HuH-7 (cell line): ENCODE data around the gene PSPN.

Source experiments
- DNase-seq: peaks from one replicate; pipeline ENCODE4 v3.0.0; 2011; ENCODE audit warnings: low spot score

PSPN gene, protein sequence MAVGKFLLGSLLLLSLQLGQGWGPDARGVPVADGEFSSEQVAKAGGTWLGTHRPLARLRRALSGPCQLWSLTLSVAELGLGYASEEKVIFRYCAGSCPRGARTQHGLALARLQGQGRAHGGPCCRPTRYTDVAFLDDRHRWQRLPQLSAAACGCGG

DNA sequence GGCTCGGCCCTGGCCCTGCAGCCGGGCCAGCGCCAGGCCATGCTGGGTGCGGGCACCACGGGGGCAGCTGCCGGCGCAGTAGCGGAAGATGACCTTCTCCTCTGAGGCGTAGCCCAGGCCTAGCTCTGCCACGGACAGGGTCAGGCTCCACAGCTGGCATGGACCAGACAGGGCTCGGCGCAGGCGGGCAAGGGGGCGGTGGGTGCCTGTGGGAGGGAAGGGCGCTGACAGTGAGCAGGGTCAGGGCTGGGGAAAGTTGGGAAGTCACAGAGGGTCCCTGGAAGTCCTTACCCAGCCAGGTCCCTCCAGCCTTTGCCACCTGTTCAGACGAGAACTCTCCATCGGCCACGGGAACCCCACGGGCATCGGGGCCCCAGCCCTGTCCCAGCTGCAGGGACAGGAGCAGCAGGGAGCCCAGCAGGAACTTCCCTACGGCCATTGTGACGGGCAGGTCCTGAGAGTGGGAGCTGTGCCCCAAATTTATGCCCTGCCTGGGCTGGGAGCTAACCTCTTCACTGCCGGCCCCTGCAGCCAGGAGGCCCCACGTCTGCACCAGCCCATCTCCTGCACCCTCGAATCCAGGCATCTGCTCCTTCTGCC lies at the start of gene PSPN:
PSPN (minus strand) TSS at position 523 of the 600 bp plus-strand sequence; CDS start at position 439, 84 bp downstream.
- no peak for DNase-seq

DNA sequence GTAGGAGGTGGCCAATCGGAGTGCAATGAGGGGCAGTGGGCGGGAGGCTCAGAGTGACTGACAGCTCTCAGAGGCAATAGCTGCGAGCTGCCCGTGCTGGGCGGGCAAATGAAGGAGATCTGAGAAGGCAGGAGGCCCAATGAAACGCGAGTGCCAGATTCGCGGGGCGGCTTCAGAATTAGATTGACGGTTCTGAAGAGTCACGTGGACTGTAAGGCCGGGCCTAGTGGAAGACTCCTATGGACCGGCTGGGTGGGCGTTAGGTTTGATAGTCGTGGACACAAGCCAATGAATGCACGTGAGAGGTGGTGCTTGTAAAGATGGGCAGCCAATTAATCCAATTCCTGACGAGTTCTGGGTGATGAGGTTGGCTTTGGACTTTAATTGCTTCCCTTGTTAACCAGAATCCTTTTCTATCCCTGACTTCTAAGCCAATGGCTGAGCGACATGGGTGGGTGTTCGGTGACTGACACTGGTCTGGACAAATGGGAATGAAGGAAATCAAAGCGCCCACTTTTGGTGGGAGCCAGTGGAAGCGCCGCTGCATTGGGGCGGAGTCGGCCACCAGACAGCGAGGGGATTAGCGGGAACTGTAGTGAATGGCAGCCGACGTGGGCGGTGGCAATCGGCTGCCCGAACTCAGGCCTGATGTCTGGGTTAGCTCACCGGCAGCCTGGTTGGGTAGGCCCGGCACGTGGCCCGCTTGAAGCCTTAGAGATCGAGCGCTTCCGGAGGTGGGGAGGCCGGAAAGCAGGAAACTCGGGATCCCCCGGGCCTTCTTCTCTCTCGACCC lies 49.4 kb upstream of the PSPN start:
- peak; percentile 98 for DNase-seq

DNA sequence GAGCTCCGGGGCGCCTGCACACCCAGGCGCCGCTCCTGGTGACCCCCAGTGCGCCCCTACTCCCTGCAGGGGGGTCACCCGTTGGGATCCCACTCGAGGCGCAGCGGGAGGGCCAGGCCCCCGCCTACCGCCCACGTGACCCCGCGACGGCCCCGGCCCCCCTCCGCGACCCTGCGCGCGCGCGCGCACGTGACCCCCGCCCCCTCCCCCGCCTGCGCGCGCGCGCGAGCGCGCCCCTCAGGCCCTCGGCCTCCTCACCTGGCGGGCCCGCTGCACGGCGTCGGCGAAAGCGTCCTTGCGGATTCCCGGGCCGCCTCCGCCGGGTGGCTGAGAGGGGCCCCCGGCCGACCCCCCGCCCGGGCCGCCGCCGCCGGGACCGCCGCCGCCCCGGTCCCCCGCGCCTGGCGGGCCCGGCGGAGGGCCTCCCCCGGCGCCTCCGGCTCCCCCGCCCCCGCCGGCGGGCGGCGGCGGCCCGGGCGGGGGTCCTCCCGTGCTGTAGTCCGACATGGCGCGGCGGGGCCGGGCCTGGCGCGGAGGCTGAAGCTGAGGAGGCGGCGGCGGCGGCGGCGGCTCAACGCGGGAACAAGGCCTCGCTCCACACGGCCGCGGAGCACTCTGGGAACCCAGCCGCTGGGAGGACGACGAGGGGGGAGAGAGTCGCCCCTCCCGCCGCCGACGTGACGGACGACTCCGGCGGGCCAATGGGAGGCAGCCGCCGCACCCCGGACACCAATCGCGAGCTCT lies 48.6 kb upstream of the PSPN start, which contains the start of gene KHSRP:
KHSRP (minus strand) TSS at position 617 of the 744 bp plus-strand sequence; CDS start at position 507, 110 bp downstream.
- DNase-seq = no peak

DNA sequence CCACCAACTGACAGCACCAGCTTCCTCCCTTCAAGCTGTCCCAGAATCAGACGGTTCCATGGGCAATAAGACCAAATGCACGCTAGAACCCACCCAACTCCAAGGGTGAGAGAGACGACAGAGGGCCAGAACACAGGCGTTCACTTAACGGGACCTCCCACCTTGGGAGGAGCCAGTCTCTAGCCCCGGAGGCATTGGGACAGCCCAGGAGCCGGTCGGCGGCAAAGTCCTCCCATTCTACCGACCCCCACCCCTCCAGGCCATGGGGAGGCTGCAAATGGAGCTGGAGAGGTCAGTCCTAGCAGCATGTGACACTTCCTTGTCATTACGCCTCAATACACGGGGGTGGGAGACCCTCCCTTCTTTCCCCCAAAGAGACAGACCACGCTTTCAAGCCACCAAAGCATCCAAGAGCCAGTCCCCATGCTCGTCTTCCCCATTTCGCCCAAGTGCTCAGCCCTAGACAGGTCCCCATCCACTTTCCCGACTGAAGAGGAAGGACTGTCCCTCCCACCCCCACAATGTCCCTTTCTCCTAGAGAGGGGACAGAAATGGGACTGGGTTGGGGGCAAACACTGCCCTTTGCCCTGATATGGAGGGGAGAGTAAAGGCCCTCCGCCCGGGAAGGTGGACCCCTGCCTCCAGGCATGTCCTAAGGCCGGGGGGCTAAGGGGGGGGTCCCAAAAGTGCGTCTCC lies 47.9 kb upstream of the PSPN start:
- no peak for DNase-seq

DNA sequence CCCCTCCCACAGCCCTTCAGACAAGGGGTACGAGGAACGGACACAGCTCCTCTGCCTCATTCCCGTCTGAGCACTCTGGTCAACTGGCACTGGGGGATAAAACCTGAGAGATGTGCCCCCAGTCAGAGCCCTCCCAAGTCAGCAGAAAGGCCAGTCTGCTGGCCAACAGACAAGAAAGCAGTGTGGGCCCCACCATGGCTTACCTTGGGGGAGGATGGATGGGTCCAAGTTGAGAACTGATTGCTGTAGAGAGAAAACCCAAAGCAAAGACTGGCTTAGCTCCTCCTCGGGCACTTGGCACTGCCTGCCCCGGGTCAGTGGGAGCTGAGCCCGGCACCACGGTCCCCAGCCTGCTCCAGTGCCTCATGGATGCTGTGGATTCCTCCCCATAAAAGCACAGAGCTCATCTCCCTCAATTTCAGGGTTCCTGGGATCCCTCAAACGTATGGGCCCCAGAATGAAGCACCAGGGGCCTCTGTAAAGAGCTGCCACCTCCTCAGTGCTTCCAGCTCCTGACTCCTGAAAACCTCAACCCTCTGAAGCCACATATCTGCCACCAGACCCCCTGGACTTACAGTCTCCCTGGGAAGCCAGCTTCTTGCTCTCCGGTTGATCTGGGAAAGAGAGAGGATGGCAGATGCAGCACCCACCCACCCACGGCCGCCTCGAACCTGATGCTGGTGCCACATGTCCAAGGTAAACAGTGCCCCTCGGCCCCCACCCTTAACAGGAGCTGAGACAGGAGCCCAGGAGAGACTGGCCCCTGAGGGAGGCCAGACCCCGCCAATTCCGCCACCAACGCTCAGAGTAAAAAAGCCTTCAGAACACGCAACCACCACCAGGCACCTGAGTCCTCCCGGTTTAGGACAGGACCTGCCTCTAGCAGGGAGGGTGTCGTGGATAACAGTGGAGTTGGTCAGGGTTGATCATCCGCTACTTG lies 45.6 kb upstream of the PSPN start:
- no peak for DNase-seq

DNA sequence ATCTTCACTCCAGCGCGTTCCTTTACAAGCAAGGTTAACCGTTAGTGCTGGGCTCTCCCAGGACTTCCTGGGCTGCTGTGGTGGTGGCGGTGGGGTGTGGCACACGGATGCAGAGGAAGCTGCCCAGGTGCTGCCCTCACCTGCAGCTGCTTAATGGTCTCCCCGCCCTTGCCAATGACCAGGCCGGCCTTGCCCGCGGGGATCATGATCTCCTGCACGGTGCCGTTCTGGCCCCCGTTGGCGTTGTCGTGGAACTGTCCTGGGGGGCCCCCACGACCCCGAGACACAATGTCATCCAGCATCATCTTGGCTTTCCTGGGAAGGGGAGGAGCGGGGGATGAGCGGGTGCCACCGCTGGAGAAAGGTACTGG lies 42.8 kb upstream of the PSPN start:
- no peak for DNase-seq

DNA sequence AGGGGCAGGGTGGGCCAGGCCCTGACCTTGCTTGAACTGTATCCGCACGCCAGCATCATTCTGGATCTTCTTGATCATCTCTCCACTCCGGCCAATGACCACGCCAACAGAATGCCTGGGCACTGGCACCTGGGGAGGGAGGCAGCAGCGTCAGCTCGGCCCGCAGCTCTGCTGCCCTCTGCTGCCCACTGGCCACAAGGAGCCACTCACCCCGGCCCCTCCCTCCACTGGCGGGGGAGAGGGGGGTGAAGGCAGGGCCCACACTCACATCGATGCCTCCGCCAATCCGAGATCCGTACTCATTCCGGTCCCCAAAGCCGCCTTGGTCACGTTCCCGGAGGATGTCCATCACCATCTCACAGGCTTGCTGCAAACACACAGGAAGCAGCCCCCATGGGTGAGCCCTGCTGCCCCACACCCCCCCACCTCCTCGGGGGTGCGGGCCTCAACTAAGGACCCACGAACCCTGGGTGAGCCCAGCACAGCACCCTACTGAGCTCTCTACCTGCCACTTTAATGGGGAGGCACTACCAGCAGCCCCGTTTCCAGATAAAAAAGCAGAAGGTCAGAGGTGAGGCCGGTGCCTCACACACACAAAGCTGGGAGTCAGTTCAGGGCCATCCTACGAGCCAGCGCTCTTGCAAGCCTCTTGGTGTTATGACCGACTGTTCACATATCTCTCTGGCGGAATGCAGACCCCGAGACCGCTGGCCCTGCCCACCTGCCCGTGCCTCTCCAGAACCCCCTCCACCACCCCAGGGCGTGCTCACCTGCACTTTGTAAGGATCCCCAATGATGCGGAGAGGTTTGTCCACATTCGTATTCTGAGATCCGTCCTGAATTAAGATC lies 42.2 kb upstream of the PSPN start:
- DNase-seq = no peak

DNA sequence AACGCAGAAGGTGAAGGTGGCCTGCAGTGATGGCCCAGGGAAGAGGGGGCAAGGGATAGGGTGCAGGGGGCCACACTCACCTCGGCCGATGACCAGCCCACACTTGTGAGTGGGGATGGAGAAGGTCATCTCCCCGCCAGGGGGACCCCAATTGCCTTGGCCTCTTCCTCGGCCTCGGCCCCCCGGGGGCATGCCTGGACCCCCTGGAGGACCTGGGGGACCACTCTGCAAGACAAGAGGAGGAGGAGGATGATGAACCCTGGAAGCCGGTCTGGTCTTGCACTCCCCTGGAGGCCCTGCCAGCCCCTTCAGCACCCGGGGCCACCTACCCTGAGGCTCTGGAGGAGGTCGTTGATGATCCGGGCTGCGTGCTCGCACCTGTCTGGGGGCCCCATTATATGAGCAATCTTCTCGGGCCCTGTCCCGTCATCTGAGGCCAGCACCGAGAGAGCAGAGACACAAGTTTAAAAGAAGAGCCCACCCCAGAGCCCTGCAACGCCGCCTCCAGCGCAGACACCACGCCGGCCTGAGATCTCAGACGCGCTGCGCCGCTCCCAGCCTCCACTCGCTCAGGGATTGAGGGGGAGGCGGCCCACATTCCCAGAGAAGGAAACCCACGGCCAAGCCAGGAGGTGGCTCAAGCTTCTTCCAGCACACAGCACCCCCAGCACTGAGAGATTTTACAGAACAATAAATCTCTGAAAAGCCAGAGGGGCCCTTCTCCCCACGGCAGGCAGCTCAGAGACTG lies 41.1 kb upstream of the PSPN start:
- DNase-seq = no peak

DNA sequence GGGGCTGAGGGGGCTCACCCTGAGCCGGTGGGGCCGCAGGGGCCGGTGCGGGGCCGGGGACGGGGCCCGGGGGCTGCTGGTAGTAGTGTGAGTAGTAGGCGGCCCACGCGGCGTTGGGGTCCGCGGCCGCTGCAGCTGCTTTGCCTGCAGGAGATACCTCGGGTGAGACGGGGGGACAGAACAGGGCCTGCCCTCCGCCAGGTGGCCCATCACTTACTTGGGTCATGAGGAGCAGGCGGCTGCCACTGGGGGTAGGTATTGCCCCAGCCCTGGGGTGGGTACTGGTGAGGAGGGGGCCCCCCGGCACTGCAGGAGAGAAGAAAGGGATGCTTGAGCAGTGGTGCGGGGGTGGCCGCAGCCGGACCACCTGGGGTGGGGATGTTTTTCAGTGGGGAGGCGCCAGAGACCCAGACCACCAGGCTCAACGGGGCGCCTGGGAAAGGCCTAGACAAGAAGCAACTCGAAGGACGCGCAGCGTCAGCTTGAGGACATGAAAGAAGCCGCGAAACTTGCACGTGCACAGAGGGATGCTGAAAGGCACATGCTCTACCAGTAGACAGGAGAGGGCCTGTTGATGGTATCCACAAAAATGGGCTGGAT lies 40.0 kb upstream of the PSPN start:
- no peak for DNase-seq

DNA sequence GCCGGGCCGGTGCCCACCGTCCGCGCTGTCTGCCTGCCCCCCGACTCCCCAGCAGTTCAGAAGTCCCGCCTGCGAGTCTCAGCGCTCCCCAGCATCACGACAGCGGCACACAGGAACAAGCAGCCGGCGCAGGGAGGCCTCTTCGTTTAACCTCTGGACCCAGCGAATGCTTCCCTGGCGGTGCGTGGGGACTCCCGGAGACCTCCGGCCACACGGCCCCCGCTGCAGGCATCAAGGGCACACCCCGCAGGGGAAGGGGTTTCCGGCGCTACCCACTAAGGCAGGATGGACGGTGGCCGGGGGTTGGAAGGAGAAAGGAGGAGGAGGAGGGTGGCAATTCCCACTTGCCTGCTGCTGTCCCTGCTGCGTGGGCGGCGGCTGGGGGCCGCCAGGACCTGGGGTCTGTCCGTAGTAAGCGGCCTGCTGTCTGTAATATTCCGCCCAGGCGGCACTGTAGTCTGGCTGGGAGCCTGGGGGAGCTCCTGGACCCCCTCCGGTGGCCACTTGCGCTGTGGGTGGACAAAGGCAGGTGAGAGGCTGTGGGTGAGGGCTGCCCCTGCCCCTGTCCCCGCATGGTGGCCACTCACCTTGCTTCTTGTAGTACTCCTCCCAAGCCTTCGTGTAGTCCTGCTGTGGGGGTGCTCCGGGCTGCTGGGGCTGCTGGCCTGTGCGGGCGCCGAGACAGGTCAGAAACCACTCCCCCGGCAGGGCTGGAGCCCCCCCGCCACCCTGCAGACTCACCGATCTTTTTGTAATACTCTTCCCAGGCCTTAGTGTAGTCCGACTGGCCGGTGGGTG lies 39.3 kb upstream of the PSPN start:
- DNase-seq = no peak

DNA sequence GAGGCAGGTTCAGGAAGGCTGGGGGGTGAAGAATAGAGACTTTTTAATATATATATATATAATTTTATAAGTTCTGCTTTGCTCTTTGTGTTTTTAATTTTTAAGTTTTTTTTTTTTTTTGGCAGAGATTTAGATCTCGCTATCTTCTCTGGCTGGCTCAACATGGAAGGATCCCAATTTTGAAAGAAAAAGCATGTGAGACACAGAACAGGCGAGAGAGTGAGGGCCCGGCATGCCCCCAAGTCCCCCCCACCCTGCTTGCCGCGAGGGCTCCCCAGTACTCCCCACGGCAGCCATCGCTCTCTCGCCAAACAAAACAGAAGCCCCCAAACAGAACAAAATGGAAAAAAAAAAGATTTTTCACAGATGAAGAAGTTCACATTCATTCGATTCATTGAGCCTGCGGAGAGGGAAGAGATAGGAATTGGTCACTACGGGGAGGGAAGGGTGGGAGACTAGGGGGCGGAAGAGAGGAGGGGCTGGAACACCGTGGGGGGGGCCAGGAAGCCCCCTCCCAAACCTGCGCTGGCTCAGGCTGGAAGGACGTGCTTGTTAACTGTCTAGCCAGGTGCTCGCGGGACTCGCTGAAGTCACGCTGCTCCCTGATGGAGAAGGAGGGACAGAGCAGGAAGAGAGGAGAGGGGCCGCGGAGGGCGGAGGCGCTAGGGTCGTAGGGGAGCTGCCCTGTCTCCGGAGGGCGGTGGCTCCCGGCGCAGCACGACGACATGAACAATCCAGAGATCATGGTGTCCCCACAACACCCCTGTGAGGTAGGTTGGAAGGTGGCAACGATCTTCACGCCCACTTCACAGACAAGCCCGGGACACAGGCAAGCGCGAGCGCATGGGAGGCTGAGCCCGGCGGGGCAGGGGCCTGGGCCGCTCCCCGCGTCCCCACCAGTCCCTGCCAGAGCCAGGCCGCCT lies 38.2 kb upstream of the PSPN start:
- DNase-seq = no peak

DNA sequence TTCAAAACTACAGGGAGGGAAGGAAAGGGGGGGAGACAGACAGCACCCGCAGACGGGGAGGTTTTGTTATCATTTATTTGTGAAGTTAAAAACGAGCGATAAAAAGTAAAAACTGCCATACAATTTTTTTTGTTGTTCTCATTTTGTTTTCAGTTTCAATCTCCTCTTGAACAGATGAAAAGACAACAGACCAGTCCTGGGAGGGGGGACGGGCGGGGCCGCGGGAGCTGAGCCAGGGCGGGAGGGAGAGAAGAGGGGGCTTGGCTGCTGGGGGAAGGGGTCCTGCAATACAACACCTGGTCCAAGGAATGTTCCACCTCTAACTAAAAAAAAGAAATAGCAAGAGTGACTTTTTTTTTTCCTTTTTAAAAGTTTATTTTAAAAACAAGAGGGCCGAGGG lies 37.6 kb upstream of the PSPN start:
- no peak for DNase-seq

DNA sequence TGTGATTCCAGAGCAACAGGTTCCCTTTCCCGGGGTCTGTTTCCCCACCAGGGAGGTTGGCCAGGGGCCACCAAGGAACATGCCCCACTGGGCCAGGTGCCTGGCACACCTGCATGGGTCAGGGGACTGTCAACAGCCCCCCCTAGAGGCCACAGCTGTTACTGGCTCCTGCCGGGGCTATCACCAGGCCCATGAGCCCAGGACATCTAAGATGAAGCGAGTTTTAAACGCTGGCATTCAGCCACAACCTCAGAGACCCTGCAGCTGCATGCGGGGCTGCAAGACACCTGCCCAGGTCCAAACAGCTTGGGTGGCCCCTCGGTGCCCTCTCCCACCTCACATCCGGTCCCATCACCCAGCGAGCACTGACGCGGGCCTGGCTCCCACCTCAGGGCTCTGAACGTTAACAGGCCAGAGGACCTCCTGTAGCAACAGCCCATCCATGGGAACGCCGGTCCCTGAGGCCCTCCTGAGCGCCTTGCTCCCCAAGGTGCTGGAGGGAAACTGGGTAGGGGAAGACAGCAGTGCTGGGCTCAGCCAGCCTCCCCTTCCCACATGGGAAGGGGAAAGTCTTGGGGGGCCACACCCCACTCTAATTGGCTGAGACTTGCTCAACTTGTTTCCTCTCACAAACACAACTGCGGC lies 36.8 kb upstream of the PSPN start:
- DNase-seq = peak; percentile 73

DNA sequence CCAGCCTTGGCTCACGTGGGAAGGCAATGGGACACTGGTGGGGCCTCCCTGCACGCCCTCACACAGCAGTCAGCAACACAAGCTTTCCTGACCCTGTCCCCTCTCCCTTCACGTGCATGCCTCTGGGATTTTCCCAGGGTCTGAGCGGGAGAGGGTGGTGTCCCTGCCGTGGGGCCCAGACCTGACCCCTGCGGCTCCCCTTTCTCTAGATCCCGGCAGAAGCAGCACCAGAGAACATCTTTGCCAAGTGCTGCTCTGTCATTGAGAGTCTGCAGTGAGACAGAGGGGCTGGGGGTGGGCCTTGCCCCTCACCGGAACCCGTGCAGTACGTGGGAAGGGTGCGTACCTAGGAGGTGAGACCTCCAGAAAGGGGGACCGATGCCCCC lies 36.3 kb upstream of the PSPN start:
- DNase-seq = no peak

DNA sequence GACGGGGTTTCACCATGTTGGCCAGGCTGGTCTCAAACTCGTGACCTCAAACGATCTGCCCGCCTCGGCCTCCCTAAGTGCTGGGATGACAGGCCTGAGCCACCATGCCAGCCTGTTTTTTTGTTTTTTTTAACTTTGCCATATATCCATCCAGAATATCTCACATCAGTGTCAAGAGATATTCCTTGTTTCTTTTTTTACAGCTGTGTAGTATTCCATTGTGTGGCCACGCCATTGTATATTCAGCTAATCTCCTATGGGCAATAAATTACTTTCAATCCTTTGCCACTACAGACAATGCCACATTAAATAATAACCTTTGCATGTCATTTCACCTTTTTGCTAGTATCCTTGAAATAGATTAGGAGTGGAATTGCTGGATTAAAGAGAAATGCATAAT lies 33.6 kb upstream of the PSPN start:
- no peak for DNase-seq

DNA sequence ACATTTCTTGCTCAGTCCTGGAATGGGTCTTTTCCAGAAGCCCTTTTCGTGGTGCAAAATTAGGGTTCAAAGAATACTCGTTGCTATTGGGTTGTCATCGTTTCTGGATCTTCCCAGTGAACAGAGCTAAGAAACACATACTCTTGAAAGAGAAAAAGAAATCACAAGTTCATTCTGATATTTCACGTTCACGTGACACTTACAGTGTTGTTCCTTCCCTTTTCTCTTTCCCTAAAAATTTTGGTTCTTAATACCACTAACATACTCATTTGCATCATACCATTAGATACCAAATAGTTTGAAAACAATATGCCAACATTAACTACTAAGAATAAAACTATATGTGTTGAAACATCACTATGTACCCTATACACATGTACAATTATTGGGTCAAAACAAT lies 30.7 kb upstream of the PSPN start:
- no peak for DNase-seq
